ENCODE measurements around the gene CCT8.
A peak's percentile ranks its signal among the peaks of the same experiment; 100 is the strongest.

Gene CCT8

DNA sequence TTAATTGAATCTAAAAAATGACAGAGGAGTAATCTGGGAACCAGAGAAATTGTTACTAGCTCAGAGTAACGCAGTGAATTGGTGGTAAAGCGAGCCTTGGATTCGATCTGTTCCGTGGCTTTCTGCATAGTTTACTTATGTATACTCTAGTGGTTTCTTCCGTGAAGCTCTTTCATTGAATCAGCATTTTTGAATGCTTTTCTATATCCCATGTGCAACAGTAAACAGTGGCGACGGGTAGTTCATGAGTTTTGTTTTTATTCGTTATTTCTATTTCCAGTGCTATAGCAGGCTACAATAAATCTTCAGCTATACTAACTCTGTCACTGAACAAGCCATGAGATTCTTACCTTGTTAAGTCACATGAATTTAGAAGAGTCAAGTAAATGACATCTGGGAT lies 42.5 kb upstream of the CCT8 start:
- no peak for TF ChIP-seq ZFP3 (CRISPR knock-in tag; IDR thresholded peaks at IDR 0.05)
- no peak for ATAC-seq

DNA sequence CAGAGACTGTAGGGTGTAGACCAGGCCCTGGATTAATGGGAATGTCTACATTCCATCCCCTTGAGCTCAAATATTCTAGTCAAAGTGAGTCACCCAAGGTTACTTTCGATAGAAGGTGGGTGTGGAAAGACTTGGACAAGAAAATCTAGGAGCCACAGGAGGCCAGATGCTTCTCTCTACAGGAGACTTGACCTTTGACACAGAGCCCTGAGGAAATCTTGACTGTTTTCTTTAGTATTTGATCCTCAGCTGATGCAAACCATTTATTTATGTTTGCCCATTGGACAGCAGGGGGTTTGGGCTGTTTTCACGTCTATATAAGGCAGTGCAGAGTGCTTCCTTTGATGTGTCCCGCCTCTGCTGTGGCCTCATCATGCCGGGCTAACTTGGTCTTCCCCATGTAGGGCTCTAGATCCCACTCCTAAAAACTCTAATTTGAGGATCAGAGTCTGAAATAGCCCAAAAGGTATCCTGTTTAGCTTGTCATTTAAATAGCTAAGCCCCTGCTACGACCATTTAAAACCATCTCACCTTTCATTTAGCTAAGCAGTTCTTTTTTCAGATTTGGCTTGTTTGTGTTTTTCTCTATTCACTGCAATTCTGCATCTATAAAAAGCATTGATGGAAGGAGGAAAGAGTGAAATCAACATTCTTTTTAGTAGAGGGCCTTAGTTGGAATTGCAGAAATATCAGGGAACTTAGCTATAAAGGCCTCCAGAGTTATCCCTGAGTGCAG lies 41.5 kb upstream of the CCT8 start:
- peak; percentile 47; the same call in 2 of the 3 replicates for ATAC-seq

DNA sequence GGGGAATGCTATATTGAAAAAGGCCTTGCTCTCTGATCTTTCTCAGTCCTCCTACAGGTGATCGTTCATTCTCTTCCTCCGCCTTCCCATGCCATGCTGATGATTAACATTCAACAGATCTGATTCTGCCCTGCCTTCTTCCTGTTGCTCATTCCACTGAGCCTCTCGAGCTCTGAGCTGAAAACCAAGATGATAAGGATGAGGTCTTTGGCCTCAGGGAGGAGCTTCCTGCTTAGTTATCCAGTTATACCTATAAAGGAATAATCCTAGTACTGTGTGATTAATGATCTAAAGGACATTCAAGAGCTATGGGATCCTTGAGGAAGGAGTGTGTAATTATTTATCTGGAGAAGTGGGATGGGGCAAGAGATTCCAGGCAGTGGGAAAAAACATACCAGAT lies 31.8 kb upstream of the CCT8 start:
- peak; percentile 64 for ATAC-seq
- TF ChIP-seq RARB (CRISPR knock-in tag; IDR thresholded peaks at IDR 0.05) (no peak), OSR1 (CRISPR knock-in tag; IDR thresholded peaks at IDR 0.05) (no peak), ZFP30 (CRISPR knock-in tag; IDR thresholded peaks at IDR 0.05) (no peak), ZFP3 (CRISPR knock-in tag; IDR thresholded peaks at IDR 0.05) (no peak), ZC3H10 (CRISPR knock-in tag; IDR thresholded peaks at IDR 0.05) (no peak), ARNTL (CRISPR knock-in tag; IDR thresholded peaks at IDR 0.05; ENCODE audit: borderline replicate concordance, low read depth) (no peak), ZNF70 (CRISPR knock-in tag; IDR thresholded peaks at IDR 0.05) (no peak), GLIS3 (CRISPR knock-in tag; IDR thresholded peaks at IDR 0.05) (no peak), ESRRG (CRISPR knock-in tag; IDR thresholded peaks at IDR 0.05) (no peak), ZNF8 (CRISPR knock-in tag; IDR thresholded peaks at IDR 0.05) (no peak)
- TF ChIP-seq, protein P1, sequence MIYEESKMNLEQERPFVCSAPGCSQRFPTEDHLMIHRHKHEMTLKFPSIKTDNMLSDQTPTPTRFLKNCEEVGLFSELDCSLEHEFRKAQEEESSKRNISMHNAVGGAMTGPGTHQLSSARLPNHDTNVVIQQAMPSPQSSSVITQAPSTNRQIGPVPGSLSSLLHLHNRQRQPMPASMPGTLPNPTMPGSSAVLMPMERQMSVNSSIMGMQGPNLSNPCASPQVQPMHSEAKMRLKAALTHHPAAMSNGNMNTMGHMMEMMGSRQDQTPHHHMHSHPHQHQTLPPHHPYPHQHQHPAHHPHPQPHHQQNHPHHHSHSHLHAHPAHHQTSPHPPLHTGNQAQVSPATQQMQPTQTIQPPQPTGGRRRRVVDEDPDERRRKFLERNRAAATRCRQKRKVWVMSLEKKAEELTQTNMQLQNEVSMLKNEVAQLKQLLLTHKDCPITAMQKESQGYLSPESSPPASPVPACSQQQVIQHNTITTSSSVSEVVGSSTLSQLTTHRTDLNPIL (CRISPR knock-in tag; IDR thresholded peaks at IDR 0.05; ENCODE audit: low read depth), result no peak
- TF ChIP-seq, protein P2, sequence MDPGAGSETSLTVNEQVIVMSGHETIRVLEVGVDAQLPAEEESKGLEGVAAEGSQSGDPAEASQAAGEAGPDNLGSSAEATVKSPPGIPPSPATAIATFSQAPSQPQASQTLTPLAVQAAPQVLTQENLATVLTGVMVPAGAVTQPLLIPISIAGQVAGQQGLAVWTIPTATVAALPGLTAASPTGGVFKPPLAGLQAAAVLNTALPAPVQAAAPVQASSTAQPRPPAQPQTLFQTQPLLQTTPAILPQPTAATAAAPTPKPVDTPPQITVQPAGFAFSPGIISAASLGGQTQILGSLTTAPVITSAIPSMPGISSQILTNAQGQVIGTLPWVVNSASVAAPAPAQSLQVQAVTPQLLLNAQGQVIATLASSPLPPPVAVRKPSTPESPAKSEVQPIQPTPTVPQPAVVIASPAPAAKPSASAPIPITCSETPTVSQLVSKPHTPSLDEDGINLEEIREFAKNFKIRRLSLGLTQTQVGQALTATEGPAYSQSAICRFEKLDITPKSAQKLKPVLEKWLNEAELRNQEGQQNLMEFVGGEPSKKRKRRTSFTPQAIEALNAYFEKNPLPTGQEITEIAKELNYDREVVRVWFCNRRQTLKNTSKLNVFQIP (CRISPR knock-in tag; IDR thresholded peaks at IDR 0.05; ENCODE audit: borderline replicate concordance, low read depth), result no peak
- TF ChIP-seq, protein P3, sequence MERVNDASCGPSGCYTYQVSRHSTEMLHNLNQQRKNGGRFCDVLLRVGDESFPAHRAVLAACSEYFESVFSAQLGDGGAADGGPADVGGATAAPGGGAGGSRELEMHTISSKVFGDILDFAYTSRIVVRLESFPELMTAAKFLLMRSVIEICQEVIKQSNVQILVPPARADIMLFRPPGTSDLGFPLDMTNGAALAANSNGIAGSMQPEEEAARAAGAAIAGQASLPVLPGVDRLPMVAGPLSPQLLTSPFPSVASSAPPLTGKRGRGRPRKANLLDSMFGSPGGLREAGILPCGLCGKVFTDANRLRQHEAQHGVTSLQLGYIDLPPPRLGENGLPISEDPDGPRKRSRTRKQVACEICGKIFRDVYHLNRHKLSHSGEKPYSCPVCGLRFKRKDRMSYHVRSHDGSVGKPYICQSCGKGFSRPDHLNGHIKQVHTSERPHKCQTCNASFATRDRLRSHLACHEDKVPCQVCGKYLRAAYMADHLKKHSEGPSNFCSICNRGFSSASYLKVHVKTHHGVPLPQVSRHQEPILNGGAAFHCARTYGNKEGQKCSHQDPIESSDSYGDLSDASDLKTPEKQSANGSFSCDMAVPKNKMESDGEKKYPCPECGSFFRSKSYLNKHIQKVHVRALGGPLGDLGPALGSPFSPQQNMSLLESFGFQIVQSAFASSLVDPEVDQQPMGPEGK (CRISPR knock-in tag; IDR thresholded peaks at IDR 0.05; ENCODE audit: borderline replicate concordance), result no peak
- TF ChIP-seq, protein P4, sequence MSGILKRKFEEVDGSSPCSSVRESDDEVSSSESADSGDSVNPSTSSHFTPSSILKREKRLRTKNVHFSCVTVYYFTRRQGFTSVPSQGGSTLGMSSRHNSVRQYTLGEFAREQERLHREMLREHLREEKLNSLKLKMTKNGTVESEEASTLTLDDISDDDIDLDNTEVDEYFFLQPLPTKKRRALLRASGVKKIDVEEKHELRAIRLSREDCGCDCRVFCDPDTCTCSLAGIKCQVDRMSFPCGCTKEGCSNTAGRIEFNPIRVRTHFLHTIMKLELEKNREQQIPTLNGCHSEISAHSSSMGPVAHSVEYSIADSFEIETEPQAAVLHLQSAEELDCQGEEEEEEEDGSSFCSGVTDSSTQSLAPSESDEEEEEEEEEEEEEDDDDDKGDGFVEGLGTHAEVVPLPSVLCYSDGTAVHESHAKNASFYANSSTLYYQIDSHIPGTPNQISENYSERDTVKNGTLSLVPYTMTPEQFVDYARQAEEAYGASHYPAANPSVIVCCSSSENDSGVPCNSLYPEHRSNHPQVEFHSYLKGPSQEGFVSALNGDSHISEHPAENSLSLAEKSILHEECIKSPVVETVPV (CRISPR knock-in tag; IDR thresholded peaks at IDR 0.05), result no peak

More for the DNA sequence above, 41.5 kb upstream of the CCT8 start:
- TF ChIP-seq, protein P1 (CRISPR knock-in tag; IDR thresholded peaks at IDR 0.05; ENCODE audit: low read depth), result no peak
- TF ChIP-seq ZNF70 (CRISPR knock-in tag; IDR thresholded peaks at IDR 0.05) (no peak), ZNF565 (CRISPR knock-in tag; conservative IDR thresholded peaks at IDR 0.05; ENCODE audit: low read depth) (no peak), TOX (CRISPR knock-in tag; IDR thresholded peaks at IDR 0.05; ENCODE audit: borderline replicate concordance) (no peak), ARNTL (CRISPR knock-in tag; IDR thresholded peaks at IDR 0.05; ENCODE audit: borderline replicate concordance, low read depth) (no peak), BACH2 (CRISPR knock-in tag; IDR thresholded peaks at IDR 0.05; ENCODE audit: borderline replicate concordance) (no peak), ISL1 (CRISPR knock-in tag; IDR thresholded peaks at IDR 0.05) (no peak), ZFP3 (CRISPR knock-in tag; IDR thresholded peaks at IDR 0.05) (no peak), RARB (CRISPR knock-in tag; IDR thresholded peaks at IDR 0.05) (no peak), CSDC2 (CRISPR knock-in tag; IDR thresholded peaks at IDR 0.05) (no peak), ZC3H10 (CRISPR knock-in tag; IDR thresholded peaks at IDR 0.05) (no peak), TCF4 (CRISPR knock-in tag; IDR thresholded peaks at IDR 0.05; ENCODE audit: borderline replicate concordance) (no peak)
- TF ChIP-seq, protein P3 (CRISPR knock-in tag; IDR thresholded peaks at IDR 0.05; ENCODE audit: borderline replicate concordance), result no peak
- TF ChIP-seq, protein P2 (CRISPR knock-in tag; IDR thresholded peaks at IDR 0.05; ENCODE audit: borderline replicate concordance, low read depth), result no peak
- TF ChIP-seq, protein P4 (CRISPR knock-in tag; IDR thresholded peaks at IDR 0.05), result no peak
